SK-N-SH treated with all-trans-retinoic acid at 6 μM for 48 hours (cell line): ENCODE measurements around the gene RPEL1.

ENCODE experiments used
- ATAC-seq: fragments of 200-7000 bp; cut with Tn5 transposase; 3 replicates; pipeline ENCODE4 v1.9.1; 2020; ENCODE audit warnings: mild to moderate bottlenecking, moderate library complexity
- ARNTL ChIP-seq: fragments of 450-650 bp; formaldehyde crosslinking; IDR thresholded peaks from 2 replicates; pipeline ENCODE4 v1.5.0; 2020; ENCODE audit warnings: low read depth, mild to moderate bottlenecking, moderate library complexity, borderline replicate concordance
- ISL1 ChIP-seq: fragments of 250-450 bp; sonication (Bioruptor Pico); IDR thresholded peaks from 2 replicates; pipeline ENCODE4 v2.1.2; 2022; ENCODE audit warnings: mild to moderate bottlenecking, moderate library complexity
- PPARA ChIP-seq: fragments of 250-450 bp; sonication (Bioruptor Pico); IDR thresholded peaks from 2 replicates; pipeline ENCODE4 v1.5.0; 2020; ENCODE audit warnings: mild to moderate bottlenecking, borderline replicate concordance
- ZC3H10 ChIP-seq: fragments of 250-450 bp; sonication (Bioruptor Pico); IDR thresholded peaks from 2 replicates; pipeline ENCODE4 v1.5.1; 2021; ENCODE audit warnings: mild to moderate bottlenecking, moderate library complexity
- ZNF565 ChIP-seq: fragments of 450-650 bp; formaldehyde crosslinking; conservative IDR thresholded peaks from 2 replicates; pipeline ENCODE4 v1.5.0; 2020; ENCODE audit warnings: low read depth, mild to moderate bottlenecking, moderate library complexity
- TF ChIP-seq, protein P1 (sequence below): fragments of 250-450 bp; sonication (Bioruptor Pico); IDR thresholded peaks from 2 replicates; pipeline ENCODE4 v1.8.0; 2020; ENCODE audit warnings: mild to moderate bottlenecking, moderate library complexity, borderline replicate concordance
- TF ChIP-seq, protein P2 (sequence below): fragments of 250-450 bp; sonication (Bioruptor Pico); IDR thresholded peaks from 2 replicates; pipeline ENCODE4 v1.5.1; 2021; ENCODE audit warnings: mild to moderate bottlenecking, moderate library complexity

RPEL1 gene

DNA sequence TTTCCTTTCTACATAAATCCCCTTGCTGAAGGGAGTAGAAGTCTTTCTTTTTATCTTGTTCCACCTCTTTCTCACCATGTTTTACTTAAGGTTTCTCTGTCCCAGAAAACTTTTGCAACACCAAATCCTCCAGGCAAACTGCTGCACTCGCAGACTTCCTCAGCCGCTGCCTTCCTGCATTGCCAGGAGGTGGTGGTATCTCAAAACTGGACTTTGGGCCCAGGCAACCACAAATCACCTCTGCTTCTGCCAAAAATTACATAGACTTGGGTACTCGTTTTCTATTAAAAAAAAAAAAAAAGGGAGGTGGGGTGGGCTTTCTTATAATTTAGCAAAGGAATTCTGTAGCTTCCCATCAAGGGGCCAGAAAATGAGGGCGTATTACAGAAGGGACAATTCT lies 45.9 kb downstream of the RPEL1 start:
- no peak for ATAC-seq
- TF ChIP-seq ARNTL (CRISPR knock-in tag) (no peak), PPARA (CRISPR knock-in tag) (no peak), ZNF565 (CRISPR knock-in tag) (no peak)
- TF ChIP-seq, protein P1, sequence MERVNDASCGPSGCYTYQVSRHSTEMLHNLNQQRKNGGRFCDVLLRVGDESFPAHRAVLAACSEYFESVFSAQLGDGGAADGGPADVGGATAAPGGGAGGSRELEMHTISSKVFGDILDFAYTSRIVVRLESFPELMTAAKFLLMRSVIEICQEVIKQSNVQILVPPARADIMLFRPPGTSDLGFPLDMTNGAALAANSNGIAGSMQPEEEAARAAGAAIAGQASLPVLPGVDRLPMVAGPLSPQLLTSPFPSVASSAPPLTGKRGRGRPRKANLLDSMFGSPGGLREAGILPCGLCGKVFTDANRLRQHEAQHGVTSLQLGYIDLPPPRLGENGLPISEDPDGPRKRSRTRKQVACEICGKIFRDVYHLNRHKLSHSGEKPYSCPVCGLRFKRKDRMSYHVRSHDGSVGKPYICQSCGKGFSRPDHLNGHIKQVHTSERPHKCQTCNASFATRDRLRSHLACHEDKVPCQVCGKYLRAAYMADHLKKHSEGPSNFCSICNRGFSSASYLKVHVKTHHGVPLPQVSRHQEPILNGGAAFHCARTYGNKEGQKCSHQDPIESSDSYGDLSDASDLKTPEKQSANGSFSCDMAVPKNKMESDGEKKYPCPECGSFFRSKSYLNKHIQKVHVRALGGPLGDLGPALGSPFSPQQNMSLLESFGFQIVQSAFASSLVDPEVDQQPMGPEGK (CRISPR knock-in tag): no peak
- TF ChIP-seq, protein P2, sequence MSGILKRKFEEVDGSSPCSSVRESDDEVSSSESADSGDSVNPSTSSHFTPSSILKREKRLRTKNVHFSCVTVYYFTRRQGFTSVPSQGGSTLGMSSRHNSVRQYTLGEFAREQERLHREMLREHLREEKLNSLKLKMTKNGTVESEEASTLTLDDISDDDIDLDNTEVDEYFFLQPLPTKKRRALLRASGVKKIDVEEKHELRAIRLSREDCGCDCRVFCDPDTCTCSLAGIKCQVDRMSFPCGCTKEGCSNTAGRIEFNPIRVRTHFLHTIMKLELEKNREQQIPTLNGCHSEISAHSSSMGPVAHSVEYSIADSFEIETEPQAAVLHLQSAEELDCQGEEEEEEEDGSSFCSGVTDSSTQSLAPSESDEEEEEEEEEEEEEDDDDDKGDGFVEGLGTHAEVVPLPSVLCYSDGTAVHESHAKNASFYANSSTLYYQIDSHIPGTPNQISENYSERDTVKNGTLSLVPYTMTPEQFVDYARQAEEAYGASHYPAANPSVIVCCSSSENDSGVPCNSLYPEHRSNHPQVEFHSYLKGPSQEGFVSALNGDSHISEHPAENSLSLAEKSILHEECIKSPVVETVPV (CRISPR knock-in tag): no peak
- TF ChIP-seq, all 23 proteins: peak for 0

DNA sequence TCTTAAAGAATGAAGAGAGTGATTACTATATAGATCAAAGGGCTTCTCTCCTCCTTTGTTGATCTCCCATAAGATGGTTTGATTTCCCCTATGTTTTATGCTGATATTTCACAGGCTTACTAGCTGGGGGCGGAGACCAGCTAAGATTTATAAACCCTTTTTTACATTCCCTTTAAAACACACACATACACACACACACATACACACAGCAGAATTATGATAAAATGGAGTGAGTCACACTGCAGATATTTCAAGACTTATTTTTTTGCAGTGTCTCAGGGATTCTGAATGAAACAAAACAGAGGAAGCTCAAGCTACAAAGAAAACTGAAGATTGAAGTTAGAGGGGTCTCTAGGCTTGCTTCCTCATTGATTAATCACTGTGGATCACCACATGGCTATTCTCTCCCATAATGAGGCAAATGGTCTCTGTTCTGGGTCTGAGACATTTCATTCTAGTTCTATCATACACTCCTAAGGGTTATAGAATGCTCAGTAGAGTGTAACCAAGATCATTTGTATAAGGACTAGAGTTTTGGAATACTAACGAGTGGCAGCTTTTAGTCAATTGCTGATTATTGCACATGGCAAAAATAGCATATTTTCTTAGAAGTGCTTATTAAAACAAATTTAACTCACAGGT lies 49.8 kb downstream of the RPEL1 start:
- TF ChIP-seq PPARA (CRISPR knock-in tag) (no peak), ZC3H10 (CRISPR knock-in tag) (peak; percentile 30; the same call in 1 of the 2 replicates), ISL1 (CRISPR knock-in tag) (peak; percentile 42)
- ATAC-seq: peak; percentile 89
